ENCODE measurements around the gene CRABP1. TPM values are rescaled to one million over a fixed set of nuclear protein-coding genes. Genes with fewer than 3 reads are reported as not detected.

CRABP1 gene
- total RNA-seq, 2 donors from 2014 or later = not detected

GRCh38 chr15:78389322-78389721, 49.2 kb downstream of the CRABP1 start:
- H3K9me3 ChIP-seq = no peaks in the 10 kb centered on the region
- H3K27me3 ChIP-seq (replicated peaks; ENCODE audit: insufficient read depth) = no peaks in the 10 kb centered on the region
- H3K36me3 ChIP-seq = no peaks in the 10 kb centered on the region
- 34% methylated on average over 7 of the region's 7 CpGs for WGBS
- no peak overlapping the region for H3K27ac ChIP-seq
- TF ChIP-seq CTCF (IDR thresholded peaks at IDR 0.05) (no peak), POLR2AphosphoS5 (IDR thresholded peaks at IDR 0.05) (no peak), POLR2A (IDR thresholded peaks at IDR 0.05) (no peak)
- intact Hi-C loops (cut with DNase I) = no loop called here
- no peak for DNase-seq (ENCODE audit: low spot score)
- no peaks in the 10 kb centered on the region for H3K4me1 ChIP-seq (replicated peaks)
- H3K4me3 ChIP-seq = no peak overlapping the region

- no peak for DNase-seq (ENCODE audit: low spot score)
- TF ChIP-seq POLR2A (IDR thresholded peaks at IDR 0.05) (no peak), CTCF (IDR thresholded peaks at IDR 0.05) (no peak), POLR2AphosphoS5 (IDR thresholded peaks at IDR 0.05) (no peak)
- H3K4me3 ChIP-seq = no peak overlapping the region
- no peaks in the 10 kb centered on the region for H3K27me3 ChIP-seq (replicated peaks; ENCODE audit: insufficient read depth)
- no peaks in the 10 kb centered on the region for H3K4me1 ChIP-seq (replicated peaks)
- H3K27ac ChIP-seq = no peak overlapping the region
- H3K36me3 ChIP-seq = no peaks in the 10 kb centered on the region
- WGBS = 87% methylated on average over 2 of the region's 2 CpGs
- intact Hi-C loops (cut with DNase I) = no loop called here
- H3K9me3 ChIP-seq = no peaks in the 10 kb centered on the region
Measured at GRCh38 chr15:78389738-78390137, 49.6 kb downstream of the CRABP1 start.

DNA sequence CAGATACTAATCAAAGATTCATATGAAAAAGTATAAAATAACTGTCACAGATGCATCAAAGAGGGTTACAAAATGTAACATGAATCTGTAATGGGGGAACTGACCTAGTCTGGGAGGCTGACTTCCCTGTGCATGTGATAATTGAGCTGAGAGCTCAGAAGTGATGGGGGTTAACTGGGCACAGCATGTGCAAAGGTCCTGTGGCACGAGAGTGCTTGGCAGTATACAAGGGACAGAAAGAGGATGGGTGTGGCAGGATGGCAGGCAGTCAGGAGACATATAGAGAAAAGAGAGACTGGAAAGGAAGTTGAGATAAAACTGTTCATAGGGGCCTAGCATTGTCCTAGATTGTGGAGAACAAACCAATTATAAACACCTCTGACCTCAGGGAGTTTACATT, 50.1 kb downstream of the CRABP1 start:
- TF ChIP-seq CTCF (IDR thresholded peaks at IDR 0.05) (no peak), POLR2AphosphoS5 (IDR thresholded peaks at IDR 0.05) (no peak), POLR2A (IDR thresholded peaks at IDR 0.05) (no peak)
- H3K27ac ChIP-seq = no peak overlapping the region
- H3K27me3 ChIP-seq (replicated peaks; ENCODE audit: insufficient read depth) = no peaks in the 10 kb centered on the region
- 89% methylated on average over 1 of the region's 1 CpG for WGBS
- H3K9me3 ChIP-seq = no peaks in the 10 kb centered on the region
- H3K4me3 ChIP-seq = no peak overlapping the region
- intact Hi-C loops (cut with DNase I) = no loop called here
- no peak for DNase-seq (ENCODE audit: low spot score)
- H3K36me3 ChIP-seq = no peaks in the 10 kb centered on the region
- no peaks in the 10 kb centered on the region for H3K4me1 ChIP-seq (replicated peaks)

GRCh38 chr15:78390826-78391225, 50.7 kb downstream of the CRABP1 start:
- Histone ChIP-seq H3K27ac (no peak overlapping the region), H3K36me3 (no peaks in the 10 kb centered on the region), H3K27me3 (replicated peaks; ENCODE audit: insufficient read depth) (no peaks in the 10 kb centered on the region), H3K9me3 (no peaks in the 10 kb centered on the region), H3K4me3 (no peak overlapping the region), H3K4me1 (replicated peaks) (no peaks in the 10 kb centered on the region)
- no peak for DNase-seq (ENCODE audit: low spot score)
- WGBS = 78% methylated on average over 3 of the region's 3 CpGs
- TF ChIP-seq POLR2AphosphoS5 (IDR thresholded peaks at IDR 0.05) (no peak), CTCF (IDR thresholded peaks at IDR 0.05) (no peak), POLR2A (IDR thresholded peaks at IDR 0.05) (no peak)
- intact Hi-C loops (cut with DNase I) = no loop called here

GRCh38 chr15:78391781-78392180, 51.6 kb downstream of the CRABP1 start:
- intact Hi-C loops (cut with DNase I) = no loop called here
- Histone ChIP-seq H3K27me3 (replicated peaks; ENCODE audit: insufficient read depth) (no peaks in the 10 kb centered on the region), H3K9me3 (no peaks in the 10 kb centered on the region), H3K4me3 (no peak overlapping the region), H3K27ac (no peak overlapping the region), H3K4me1 (replicated peaks) (no peaks in the 10 kb centered on the region), H3K36me3 (no peaks in the 10 kb centered on the region)
- 94% methylated on average over 3 of the region's 3 CpGs for WGBS
- DNase-seq (ENCODE audit: low spot score) = no peak
- no peak for TF ChIP-seq CTCF (IDR thresholded peaks at IDR 0.05)
- TF ChIP-seq POLR2AphosphoS5 (IDR thresholded peaks at IDR 0.05) = no peak
- no peak for TF ChIP-seq POLR2A (IDR thresholded peaks at IDR 0.05)
